Activated T-cell treated with anti-CD3 and anti-CD28 coated beads, Interleukin-2, amount 50 U/mL, for 1 hour (primary cell): ENCODE results near the gene ZNF33A.
A peak's percentile ranks its signal among the peaks of the same experiment; 100 is the strongest.
"Not testable (repeated sequence)": the region's sequence is repeated elsewhere in the genome, so short reads cannot be mapped to it uniquely, and the experiment has no call there.

ENCODE experiments used
- DNase-seq: peaks from one replicate; pipeline ENCODE4 v3.0.0-alpha.2; 2020

ZNF33A gene

GRCh38 chr10:38010119-38010903 lies at the start of gene ZNF33A:
TSS of gene ZNF33A (plus strand) at chr10:38010675. CDS start at chr10:38012342, 1,667 bp downstream.
- DNase-seq: peak; percentile 89

GRCh38 chr10:37965006-37965405 lies 45.5 kb upstream of the ZNF33A start:
- DNase-seq: no peak

DNA sequence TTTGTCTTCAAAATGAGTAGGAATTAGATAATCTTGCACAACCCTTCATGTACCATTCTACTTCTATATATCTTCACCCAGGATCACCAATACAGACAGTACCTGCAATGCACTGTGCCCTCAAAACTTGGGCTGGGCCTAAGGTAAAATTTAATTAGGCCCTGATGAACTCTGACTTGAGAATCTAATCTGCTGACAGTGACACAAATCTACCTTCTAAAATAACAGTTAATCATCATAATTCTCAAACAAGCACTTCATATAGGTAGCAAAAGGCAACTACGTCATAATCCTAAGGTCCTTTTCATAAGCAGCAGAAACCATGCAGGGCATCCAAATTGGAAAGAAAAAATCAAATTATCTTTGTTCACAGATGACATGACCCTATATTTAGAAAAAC lies 38.1 kb upstream of the ZNF33A start:
- DNase-seq: no peak

- DNase-seq: no peak
Measured at GRCh38 chr10:37975401-37975991, 35.0 kb upstream of the ZNF33A start.

DNA sequence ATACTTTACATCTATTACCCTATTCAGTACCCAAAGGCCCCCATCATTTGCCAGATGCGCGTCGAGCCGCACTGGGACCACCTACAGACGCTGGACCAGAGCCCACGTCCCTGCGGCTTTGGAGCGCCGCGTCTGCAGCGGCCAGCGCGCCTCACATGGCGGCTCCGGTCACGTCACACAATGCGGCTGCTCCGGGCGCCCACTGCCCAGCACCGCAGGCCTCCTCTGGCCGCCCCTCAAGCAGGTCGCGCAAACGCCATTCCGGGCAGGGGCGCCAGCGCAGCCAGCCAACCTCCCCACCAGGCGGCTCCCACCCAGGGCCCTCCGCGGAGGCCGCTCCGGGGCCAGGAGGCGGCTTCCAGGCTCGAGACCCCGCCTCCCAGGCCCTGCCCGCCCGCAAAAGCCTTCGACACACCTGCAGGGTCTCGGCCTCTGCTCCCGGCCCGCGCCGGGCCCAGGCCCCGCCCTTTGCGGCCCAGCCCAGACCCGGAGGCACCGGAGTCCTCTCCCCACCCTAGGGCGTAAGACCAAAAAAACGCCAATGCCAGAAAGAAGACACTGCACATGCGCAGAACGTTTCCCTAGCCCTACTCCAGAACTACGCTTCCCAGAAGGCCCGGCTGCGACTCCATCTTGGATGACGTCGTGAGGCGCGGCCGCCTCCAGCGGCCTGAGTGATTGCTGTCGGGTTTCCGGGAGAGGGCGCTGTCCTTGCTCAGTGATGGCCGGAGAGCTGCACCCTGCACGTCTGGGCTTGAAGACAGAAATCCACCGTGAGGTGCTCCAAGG lies 34.2 kb upstream of the ZNF33A start, which contains the start of gene ZNF25:
ZNF25 (minus strand) TSS at position 557 of the 789 bp plus-strand sequence. CDS start 4,925 bp downstream, outside the sequence.
- DNase-seq: peak; percentile 91

DNA sequence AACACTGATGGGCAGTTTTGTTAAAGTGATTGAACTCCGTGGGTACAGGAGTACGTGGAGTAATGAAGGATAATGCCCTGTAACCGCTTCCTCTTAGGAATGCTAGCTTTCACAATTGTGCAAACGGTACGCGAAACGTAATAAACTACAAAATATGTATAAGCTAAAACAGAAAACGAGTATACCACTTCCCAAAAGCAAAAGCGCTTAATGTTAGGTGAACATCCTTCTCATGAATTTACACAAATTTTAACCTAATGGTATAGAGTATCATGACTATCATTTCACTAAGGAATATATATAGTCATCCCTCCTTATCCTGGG lies 33.6 kb upstream of the ZNF33A start:
- no peak for DNase-seq

GRCh38 chr10:37991655-37992054 lies 18.8 kb upstream of the ZNF33A start:
- DNase-seq: no peak

DNA sequence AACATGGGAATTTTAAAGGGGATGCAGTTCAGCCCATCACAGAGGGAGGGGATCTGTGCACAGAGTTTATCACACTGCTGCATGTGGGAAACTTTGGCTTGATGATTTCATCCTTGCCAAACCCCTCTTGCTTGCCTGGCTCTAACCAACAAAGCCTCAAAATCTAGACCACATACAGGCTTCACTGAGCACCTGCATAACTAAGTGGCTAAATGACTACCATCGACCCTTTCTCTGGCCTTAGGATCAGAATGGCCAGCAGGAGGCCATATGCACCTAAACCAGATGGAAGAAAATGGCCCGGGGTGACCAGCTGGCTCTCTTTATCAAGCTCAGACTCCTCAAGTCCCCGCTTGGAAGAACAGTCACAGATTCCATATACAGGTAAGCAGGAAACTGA lies 18.4 kb upstream of the ZNF33A start:
- no peak for DNase-seq

DNA sequence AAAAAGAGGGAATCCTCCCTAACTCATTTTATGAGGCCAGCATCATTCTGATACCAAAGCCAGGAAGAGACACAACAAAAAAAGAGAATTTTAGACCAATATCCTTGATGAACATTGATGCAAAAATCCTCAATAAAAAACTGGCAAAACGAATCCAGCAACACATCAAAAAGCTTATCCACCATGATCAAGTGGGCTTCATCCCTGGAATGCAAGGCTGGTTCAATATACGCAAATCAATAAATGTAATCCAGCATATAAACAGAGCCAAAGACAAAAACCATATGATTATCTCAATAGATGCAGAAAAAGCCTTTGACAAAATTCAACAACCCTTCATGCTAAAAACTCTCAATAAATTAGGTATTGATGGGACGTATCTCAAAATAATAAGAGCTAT lies 11.6 kb upstream of the ZNF33A start:
- DNase-seq: not testable (repeated sequence)

DNA sequence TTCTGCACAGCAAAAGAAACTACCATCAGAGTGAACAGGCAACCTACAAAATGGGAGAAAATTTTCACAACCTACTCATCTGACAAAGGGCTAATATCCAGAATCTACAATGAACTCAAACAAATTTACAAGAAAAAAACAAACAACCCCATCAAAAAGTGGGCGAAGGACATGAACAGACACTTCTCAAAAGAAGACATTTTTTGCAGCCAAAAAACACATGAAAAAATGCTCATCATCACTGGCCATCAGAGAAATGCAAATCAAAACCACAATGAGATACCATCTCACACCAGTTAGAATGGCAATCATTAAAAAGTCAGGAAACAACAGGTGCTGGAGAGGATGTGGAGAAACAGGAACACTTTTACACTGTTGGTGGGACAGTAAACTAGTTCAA lies 10.0 kb upstream of the ZNF33A start:
- not testable (repeated sequence) for DNase-seq

- DNase-seq: no peak
Measured at GRCh38 chr10:38003026-38003425, 7.4 kb upstream of the ZNF33A start.

GRCh38 chr10:38003588-38003987 lies 6.9 kb upstream of the ZNF33A start:
- DNase-seq: no peak

- DNase-seq: no peak
Measured at GRCh38 chr10:38007551-38007950, 2.9 kb upstream of the ZNF33A start.

GRCh38 chr10:38007991-38008390 lies 2.5 kb upstream of the ZNF33A start:
- DNase-seq: no peak

GRCh38 chr10:38016354-38016753 lies 5.9 kb downstream of the ZNF33A start:
- DNase-seq: no peak

DNA sequence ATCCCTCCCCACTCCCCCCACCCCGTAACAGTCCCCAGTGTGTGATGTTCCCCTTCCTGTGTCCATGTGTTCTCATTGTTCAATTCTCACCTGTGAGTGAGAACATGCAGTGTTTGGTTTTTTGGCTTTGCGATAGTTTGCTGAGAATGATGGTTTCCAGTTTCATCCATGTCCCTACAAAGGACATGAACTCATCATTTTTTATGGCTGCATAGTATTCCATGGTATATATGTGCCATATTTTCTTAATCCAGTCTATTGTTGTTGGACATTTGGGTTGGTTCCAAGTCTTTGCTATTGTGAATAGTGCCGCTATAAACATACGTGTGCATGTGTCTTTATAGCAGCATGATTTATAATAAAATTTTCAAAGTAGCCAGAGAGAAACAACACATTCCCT lies 8.6 kb downstream of the ZNF33A start:
- not testable (repeated sequence) for DNase-seq

DNA sequence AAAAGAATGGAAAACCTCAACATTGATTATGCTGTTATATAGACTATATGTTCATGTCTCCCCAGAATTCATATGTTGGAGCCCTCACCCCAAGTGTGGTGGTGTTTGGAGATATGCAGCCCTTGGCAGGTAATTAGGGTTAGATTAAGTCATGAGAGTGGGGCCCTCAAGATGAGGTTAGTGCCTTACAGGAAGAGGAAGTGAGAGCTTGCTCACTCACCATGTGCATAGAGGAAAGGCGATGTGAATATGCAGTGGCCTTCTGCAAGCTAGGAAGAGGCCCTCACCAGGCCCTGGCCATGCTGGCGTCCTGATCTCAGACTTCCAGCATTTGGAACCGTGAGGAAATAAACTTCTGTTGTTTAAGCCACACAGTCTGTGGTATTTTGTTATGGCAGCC lies 14.8 kb downstream of the ZNF33A start:
- DNase-seq: no peak

DNA sequence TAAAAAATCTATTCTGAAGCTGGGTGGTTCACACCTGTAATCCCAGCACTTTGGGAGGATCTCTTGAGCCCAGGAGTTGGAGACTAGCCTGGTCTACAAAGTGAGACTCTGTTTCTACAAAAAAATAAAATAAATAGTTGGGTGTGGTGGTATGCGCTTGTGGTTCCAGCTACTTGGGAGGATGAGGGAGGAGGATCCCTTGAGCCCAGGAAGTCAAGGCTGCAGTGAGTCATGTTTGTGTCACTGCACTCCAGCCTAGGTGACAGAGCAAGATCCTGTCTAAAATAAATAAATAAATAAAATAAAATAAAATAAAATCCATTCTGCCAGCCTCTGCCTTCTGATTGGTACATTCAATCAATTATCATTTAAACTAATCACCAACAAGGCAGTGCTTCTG lies 17.5 kb downstream of the ZNF33A start:
- no peak for DNase-seq

DNA sequence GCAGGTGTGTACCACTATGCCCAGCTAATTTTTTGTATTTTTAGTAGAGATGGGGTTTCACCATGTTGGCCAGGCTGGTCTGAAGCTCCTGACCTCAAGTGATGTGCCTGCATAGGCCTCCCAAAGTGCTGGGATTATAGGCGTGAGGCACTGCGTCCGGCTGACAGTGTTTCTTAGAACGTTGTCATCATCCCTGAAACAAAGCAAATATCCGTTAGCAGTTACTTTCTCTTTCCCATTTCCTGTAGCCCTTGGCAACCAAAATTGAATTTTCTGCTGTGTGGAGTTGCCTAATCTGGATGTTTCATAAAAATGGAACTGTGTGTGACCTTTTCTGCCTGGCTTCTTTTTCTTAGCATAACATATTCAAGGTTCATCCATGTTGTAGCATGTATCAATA lies 22.4 kb downstream of the ZNF33A start:
- DNase-seq: no peak

DNA sequence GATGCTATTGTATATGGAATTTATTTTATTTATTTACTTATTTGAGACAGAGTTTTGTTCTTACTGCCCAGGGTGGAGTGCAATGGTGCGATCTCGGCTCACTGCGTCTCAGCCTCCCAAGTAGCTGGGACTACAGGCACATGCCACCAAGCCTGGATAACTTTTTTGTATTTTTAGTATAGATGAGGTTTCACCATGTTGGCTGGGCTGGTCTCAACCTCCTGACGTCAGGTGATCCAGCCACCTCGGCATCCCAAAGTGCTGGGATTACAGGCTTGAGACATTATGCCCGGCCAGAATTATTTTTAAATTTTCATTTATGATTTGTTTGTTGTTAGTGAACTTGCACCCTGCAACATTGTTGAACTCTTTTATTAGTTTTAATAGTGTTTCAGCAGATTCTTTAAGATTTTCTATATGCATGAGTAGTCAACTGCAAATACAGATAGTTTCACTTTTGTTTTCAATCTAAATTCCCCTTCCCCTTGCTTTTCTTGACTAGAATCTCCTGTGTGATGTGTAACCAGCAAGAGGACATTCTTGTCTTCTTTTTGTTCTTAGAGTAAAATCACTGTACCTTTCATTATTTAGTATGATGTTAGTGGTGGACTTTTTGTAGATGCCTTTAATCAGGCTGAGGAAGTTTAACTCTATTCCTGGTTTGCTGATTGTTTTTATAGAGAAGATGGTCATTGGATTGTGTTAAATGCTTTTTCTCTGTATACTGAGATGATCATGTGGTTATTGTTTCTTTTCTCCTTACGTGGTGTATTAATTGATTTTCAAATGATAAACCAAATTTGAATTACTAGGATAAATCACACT lies 27.8 kb downstream of the ZNF33A start:
- DNase-seq: no peak

GRCh38 chr10:38038932-38039245 lies 28.4 kb downstream of the ZNF33A start:
- DNase-seq: no peak

DNA sequence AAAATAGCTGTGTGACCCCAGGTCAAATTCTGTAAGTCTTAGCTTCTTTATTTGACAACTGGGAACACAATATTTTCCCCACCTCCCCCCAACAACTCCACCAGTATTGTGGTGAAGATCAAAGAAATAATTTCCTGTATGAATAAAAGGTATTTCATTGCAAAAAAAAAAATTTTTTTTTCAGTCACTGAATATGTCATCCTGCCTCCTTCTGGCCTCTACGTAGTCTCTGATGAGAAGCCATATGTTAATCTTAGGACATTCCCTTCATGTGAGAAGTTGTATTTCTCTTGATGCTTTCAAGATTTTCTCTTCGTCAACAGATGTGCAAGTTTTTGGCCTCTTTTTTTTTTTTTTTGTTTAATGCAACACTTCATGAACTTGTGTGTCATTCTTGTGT lies 33.0 kb downstream of the ZNF33A start:
- DNase-seq: no peak

DNA sequence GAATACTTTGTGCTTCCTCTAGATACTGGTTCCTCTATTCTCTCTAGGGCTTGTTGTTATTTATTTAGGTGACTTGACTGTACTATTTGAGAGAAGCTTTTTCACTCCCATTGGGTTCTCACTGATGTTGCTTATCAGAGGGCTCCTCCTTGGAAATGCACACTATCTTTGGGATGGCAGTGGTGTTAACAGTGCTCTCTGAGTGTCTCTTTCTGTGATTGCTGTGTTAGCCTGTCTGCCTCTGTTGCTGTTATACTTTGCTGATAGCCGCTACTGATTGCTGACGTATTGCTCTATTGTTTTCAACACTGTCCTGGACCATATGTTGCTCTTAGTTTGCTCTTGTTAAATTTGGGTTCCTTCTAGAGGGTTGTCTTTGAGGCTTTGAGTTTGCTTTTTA lies 34.7 kb downstream of the ZNF33A start:
- DNase-seq: no peak
